Activated naive CD4-positive, alpha-beta T cell treated with anti-CD3 and anti-CD28 coated beads, Interleukin-2, amount 50 U/mL, for 16 hours (primary cell): Measurements from ENCODE around the gene CDK17.

ENCODE experiments used
- DNase-seq: peaks from one replicate; pipeline ENCODE4 v3.0.0-alpha.2; 2020

Gene CDK17

DNA sequence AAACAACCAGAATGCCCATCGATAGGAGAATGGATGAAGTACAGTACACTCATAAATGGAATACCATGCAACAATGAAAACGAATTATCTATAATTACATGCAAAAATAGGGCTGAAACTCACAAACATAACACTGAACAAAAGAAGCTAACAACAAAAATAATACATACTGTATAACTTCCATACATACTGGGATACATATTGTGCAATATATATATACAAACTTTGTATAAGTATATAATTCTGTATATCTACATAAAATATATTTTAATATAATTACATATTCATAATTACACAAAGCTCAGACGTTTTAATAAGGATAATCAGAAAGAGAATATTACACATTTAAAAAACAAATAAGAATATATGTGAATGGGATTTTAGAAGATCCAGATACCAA, 90.2 kb downstream of the CDK17 start:
- no peak for DNase-seq

DNA sequence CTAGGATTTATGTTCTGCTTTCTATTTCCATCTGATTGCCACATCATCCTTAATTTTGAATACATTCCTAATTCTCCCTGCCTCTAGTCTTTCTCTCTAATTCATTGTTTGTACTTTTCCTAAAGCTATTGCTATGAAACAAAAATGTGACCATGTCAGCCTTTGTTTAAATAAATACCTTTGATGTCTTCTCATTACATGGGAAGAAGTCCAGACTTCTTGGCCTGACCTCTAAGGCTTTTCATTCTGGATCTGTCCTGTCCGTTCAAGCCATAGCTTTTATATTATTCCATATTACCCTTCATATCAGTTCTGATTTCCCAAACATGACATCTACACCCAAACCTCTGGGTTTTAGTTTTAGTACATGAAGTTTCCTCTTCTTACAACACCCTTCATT, 91.4 kb downstream of the CDK17 start:
- DNase-seq = no peak

DNA sequence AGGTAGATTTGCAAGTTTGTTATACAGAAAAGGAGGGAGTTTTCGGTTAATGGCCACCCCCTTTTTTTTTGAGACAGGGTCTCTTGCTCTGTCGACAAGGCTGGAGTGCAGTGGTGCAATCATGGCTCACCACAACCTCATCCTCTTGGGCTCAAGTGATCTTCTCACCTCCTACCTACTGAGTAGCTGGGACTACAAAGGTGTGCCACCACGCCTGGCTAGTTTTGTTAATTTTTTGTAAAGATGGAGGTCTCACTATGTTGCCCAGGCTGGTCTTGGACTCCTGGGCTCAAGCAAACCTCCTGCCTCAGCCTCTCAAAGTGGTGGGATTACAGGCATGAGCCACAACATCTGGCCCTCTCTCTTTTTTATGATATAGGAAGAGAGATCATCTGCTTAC, 94.6 kb downstream of the CDK17 start:
- DNase-seq = no peak

DNA sequence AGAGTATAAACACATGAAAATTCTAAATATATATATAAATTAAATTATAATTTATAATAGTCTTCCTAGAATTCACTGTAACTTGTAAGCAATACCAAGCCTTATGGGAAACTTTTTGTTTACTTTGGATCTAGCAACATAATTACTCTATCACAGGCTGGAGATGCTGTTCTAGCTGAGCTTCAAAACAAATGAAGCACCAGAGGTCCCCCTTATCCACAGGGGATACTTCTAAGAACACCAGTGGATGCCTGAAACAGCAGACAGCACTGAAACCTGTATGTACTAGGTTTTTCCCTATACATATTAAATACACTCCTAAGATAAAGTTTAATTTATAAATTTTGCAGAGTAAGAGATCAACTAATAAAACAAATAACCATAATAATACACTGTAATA, 96.6 kb downstream of the CDK17 start:
- DNase-seq = no peak

DNA sequence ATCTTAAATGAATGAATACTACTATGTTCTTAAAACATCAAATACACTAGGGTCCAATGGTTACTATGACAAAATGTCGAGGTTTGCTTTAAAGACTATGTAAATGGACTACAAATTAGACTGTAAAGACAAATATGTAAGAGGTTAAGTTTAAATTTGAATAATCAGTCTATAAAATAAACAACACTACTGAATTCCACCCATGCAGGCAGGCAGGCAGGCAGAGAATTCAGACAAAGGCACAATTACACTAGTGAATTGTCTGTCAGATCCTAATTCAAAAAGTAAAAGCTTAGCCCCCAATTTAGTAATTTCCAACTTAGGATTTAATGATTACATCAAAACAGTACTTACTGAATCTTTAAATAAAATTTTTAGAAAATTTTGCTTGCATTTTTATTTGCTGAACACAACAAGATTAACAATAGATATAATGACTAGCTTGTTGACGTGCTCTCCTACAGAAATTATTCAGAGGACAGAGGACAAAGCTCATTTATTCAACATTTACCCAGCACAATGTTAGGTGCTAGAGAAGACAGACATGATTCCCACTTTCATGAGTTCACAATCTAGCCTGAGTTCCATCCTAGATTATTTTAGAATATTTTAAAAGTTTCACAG, 97.4 kb downstream of the CDK17 start:
- DNase-seq = no peak

DNA sequence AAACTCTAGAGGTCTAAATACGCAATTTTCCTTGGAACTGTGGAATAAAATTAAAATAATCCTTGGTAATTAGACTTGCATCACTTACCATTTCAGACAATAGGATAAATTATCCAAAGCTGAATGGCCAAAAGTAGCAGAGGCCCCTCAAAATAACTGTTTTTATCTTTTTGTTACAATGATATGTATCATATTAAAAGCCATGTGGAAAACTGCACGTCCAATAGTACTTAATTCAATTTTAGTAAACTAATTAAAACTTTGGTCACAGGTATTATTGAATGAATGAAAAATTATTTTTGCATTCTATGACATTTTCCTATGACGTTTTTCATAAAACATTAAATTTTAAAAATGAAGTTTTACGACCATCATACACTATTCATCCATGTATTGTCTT, 98.5 kb downstream of the CDK17 start:
- DNase-seq = no peak

DNA sequence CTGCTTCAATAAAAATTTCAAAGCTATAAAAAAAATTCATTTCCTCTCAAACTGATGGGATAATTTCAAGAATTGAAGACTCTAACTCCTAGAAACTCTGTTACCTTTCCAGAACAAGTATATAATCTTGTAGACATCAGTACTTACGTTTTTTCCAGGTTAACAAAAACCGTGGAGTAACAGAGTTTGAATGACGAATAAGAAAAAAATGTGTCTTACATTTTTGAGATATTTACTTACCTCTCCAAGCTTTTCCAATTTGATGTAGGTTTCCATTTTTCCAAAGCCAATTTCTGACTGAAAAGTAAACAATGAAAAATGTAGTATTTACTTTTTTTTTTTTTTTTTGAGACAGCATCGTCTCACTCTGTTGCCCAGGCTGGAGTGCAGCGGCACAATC, 100.2 kb downstream of the CDK17 start:
- DNase-seq = no peak

DNA sequence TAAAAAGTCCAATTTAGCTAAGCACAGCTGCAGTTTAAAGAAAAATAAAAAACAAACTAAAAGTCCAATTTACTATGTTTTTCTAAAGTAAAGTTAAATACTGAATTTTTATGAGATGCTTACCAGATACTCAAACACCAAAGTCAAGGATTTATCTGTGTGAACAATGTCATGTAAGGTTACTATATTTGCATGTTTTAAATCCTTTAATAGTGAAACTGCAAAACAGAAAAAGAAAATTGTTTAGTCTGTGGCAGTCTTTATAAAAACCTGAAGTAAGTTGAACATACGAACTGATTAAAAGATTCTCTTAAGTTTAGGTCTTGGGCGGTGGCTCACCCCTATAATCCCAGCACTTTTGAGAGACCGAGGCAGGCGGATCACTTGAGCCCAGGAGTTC, 102.7 kb downstream of the CDK17 start:
- DNase-seq = no peak

DNA sequence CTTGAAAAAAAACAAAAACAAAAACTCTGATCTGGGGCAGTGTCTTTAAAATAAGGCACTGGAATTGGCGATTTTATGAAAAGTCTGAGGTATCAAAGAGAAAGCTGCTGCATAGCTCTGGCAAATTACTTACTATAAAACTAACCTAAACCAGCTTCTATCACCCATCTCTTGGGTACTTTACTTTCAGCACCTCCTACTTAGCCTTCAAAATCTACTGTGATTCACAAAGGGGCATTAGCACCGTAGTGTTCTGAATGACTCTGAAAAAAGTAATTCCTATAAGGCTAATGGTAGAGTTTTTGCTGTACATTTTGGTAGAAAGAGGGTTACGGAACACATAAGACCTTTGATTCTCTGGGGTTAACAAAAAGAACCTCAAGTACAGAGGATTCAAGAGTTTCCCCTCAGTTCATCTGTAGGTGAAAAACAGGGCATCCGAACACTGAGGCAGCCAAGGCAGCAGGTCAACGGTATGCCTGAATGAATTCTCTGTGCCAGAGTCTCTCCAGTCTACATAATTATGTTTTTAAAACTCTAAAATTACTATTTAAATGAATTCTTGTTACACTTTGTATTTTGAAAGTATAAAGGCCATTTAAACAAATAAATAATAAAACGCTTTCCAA, 104.6 kb downstream of the CDK17 start:
- DNase-seq = no peak

DNA sequence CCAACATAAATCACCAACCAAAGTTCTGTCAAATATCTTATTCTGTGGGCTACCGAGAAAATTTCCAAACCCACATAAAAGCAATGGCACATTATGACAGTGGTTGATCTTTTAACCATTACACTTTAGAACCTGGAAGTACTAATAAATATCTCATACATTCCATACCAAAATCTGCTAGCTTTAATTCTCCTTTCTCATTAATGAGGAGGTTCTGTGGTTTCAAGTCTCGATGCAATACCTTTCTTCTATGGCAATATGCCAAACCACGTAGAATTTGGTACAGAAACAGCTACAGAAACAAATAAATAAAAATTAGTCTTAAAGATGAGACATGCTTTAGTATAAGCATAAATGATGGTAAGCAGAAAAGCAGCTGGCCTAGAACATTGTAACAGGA, 105.4 kb downstream of the CDK17 start:
- DNase-seq = no peak

DNA sequence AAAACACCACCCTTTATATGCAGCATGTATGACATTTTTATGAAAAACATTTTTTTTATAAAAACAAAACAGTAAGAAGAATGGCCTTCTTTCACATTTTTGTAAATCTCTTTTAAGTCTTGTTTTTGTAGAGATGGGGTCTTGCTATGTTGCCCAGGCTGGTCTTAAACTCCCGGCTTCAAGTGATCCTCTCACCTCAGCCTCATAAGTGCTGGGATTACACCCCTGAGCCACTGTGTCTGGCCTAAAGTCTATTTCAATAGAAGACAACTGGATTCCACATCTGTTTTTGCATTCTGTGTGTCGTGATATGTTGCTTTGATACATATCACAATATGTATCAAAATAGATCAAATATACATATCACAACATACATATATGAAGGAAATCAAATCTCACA, 107.1 kb downstream of the CDK17 start:
- no peak for DNase-seq

DNA sequence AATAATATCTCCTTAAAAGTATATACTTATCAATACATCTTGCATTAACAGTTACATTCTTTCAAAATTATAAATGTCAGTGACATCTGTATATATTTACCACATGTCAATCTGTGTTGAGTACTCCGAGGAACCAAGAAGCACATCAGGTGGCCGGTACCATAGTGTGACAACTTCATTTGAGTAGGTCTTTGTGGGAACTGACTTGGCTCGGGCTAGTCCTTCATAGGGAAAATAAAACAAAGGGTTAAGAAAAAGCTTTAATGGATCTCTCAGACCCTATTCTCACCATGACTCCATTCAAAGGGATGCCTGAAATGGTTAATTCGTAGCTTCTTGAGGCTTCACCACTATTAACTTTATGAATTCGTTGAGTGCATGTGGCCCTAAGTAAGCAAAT, 111.2 kb downstream of the CDK17 start:
- DNase-seq = no peak

DNA sequence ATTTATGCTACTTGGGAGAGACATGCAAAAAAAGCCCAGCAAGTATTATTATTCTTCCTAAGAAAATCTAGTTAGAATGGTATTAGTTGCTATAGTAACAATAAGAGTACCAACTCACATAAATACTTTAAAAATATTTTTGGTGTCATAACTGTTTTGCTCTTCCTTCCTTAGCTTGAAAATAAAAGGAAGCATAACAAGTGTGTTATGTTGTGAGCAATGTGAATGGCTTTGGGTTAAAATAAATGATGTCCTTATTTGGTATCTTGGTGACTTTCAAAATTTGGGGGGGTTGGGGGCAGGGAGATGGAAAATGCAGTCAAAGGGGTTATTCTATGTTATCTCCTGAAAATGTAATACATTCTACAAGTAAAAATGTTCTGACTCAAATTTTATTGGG, 115.1 kb downstream of the CDK17 start:
- no peak for DNase-seq

DNA sequence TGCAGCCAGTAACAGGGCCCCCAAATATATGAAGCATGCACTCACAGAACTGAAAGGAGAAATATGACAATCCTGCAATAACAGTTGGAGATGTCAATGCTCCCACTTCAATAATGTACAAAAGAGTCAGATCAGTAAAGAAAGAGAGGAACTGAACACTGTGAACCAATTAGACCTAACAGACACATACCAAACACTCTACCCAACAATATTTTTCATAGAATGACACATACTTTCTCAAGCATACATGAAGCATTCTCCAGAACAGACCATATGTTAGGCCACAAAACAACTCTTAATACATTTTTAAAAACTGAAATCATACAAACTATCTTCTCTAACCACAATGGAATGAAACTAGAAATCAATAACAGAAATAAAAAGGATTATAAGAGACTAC, 125.9 kb downstream of the CDK17 start:
- DNase-seq = no peak

DNA sequence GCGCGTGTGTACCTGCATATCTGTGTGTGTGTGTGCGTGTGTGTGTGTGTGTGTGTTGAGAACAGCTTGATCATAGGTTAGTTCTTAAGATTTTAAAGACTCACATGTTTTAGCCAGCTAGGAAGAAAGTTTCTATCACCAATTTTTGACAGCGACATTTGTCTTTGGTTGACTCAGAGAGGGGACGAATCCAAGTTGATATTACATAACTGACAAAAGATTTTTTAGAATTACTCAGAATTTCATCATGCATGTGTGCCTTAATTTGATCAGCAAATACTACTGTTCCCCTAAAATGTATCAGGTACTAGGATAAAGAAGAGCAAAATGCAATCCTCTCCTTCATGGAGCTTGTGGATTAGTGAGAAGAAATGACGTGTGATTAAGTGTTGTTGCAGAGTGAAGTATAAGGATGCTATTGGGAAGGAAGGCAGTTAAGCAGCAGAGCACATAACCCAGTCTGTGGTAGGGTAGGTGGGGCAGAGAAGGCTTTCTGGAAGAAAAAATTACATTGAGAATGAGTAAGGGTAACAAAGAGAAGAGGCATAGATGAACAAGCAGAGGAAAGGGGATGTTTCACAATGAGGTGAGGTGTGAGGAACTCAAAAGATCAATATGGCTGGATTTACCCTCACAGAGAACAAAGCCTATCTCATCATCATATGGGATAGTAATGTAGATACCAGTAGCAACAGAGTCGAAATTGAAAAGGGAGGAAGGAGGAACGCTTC, 128.6 kb downstream of the CDK17 start:
- no peak for DNase-seq

DNA sequence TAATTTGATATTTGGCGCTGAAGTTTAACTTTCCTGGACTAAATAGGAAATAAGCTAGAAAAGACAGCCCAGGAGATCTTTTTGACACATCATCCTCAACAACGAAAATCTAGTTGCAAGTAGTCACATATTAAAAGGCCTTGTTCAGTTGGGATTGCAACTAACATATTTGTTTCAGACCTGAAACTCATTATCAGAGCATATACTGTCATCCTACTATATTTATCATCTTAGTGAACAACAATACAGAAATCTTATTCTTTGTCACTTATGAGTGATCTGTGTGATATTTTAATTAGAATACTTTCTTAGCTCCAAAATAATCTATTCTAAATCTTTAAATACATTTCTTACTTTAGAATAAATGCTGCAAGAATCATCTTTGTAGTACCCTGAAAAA, 134.0 kb downstream of the CDK17 start:
- DNase-seq = no peak

DNA sequence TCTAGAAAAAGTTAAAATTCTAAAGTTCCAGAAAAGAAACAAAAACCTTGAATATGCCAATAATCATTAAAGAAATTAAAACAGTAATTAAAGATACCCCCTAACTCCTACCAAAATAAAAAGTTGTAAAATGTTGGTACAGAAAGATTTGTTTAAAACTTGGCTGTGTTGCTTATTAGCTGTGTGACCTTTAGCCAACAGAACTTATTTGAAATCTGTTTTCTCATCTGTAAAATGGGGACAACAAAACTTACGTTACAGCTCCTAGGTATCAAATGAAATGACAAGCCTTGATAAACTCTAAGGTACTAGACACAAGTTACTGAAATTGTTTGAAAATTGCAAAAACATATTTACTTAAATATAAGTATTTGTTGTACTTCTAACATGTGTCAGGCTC, 134.4 kb downstream of the CDK17 start:
- DNase-seq = no peak

DNA sequence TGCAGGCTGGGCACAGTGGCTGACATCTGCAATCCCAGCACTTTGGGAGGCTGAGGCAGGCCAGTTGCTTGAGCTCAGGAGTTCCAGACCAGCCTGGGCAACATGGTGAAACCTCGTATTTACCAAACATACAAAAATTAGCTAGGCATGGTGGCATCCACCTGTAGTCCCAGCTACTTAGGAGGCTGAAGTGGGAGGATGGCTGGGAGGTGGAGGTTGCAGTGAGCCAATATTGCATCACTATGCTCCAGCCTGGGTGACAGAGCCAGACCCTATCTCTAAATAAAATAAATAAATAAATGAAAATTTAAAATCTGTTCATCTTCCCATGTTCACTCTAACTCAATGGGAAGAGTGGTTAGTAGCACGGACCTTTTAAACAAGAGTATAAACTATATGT, 134.8 kb downstream of the CDK17 start:
- no peak for DNase-seq

DNA sequence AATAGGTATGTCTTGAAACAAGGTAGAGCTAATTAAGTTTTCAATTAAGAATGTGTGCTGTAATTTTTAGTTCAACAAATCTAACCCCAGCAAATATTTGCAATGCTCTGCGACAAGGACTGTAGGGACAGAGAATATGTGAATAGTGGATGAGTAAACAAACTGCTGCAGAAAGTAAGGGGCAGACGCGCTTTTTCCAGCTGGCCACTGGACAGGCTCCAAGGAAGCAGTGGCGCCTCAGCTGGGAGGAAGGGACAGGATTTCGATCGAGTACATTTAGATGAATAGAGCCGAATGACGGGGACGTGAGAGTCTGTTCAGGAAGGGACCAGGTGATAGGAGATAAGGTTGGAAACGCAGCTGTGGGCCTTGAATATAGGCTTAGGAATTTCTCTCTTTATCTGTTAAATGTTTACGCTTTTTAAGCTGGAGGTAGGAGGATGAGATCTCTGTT, 136.8 kb downstream of the CDK17 start:
- no peak for DNase-seq

DNA sequence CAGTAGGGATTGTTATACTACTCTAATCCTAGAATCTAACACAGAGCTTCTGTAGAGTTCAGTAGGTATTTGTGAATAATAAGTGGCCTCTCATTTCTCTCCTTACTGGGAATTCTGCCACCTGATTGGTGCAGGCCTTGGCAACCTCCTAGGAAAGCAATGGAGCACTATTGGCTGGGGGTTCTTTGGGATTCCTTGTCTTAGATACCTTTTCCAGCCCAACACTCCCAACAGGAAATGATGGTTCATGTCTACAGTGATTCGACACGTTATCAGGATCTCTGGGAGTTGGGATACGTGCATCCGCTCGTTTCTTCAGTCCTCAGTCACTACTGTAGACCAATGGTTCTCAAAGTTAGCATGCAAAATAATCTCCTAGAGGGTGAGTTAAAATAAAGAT, 138.7 kb downstream of the CDK17 start:
- no peak for DNase-seq

DNA sequence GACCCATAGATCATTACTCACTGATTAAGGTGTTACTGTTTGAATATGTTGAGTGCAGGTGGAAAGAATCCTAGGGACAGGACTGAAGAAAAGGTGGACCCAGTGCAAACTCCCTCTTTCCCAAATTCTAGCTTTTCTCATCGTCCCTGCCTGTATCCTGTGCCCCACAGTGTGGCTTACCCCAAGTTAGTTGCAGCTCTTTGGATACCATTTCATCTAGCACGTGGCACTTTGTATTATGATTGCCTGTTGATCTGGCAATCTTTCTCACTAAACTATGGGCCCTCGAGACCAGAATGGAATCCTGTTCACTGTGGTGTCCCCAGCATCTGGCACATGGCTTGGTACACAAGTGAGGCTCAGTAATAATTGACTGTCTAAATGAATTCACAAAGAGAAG, 139.6 kb downstream of the CDK17 start:
- DNase-seq = no peak

DNA sequence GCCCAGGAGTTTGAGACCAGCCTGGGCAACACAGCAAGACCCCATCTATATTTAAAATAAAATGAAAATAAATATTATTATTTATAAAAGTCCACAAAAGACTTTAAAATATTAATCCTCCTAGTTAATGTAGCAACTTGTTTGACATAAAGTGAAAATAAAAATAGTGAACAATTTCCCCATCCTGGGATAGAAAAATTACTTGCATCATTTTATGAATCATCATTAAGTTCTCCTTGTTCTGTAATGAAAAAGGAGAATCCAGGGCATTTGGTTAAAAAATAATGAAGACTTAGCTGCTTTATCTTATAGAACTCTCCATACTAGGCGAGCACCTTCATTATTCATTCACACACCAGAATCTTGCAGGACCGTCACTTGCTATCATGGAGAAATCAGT, 140.0 kb downstream of the CDK17 start:
- no peak for DNase-seq

DNA sequence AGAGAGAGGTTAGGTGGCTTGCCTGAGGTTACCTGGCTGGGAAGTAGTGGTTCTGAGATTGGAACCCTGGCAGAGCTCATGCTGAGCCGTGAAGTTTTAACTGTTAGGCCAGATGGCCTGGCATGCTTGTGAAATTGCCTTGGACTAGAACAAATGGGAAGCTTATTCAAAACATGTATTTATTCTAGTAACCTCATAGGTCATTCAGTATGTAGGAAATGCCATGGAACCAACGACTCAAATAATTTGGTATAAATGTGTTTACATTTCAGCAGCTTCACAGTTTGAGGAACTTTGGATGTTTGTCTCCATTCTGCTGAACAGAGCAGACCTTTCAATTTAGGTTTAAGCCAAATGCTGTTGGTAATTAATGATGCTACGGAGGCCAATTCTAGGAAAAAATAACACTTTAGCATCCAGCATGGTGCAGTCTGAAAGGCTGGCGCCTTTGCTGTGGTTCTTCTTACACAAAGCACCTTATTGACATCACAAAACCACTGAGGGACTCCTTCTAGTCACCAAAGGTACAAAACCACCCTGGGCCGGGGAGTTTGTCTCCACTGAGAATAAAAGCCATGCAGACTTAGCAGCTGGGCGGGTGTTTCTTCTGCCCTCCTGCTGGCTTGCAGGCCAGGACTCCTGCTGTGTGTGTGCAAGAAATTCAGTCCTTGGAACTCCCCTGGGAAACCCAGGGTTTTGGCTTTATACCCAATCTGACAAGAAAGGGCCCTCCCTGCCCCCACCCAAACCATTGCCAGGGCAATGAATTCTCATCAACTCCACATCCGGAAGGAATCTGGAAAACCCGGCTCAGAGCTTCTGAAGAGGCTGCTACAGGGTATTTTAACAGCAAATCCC, 141.9 kb downstream of the CDK17 start:
- no peak for DNase-seq
